ENCODE data around the gene SMIM45.
"Not testable (repeated sequence)": the region's sequence is repeated elsewhere in the genome, so short reads cannot be mapped to it uniquely, and the experiment has no call there.

The SMIM45 gene

DNA sequence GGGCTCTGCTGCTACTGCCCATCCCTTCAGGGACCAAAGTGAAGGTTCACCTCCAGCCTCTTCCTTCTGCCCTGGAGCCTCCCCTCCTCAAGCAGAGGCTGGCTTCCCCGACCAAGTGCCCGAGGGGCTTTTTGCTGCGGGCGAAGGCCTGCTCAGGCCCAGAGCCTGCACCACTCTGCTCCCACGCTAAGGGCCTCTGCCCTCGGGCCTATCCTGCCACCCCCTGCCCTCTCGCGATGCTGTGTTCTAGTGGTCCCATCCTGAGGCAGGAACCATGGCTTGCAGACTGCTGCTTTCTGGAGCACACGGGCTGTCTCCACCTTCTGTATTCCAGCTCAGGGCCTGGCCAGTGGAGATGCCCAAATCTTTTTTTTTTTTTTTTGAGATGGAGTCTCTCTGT, 16.4 kb upstream of the SMIM45 start:
- no peak for DNase-seq

- no peak for DNase-seq
Observed at GRCh38 chr22:41936894-41937169, 15.1 kb upstream of the SMIM45 start.

- DNase-seq, result no peak
Observed at GRCh38 chr22:41939981-41940831, 11.7 kb upstream of the SMIM45 start.

DNA sequence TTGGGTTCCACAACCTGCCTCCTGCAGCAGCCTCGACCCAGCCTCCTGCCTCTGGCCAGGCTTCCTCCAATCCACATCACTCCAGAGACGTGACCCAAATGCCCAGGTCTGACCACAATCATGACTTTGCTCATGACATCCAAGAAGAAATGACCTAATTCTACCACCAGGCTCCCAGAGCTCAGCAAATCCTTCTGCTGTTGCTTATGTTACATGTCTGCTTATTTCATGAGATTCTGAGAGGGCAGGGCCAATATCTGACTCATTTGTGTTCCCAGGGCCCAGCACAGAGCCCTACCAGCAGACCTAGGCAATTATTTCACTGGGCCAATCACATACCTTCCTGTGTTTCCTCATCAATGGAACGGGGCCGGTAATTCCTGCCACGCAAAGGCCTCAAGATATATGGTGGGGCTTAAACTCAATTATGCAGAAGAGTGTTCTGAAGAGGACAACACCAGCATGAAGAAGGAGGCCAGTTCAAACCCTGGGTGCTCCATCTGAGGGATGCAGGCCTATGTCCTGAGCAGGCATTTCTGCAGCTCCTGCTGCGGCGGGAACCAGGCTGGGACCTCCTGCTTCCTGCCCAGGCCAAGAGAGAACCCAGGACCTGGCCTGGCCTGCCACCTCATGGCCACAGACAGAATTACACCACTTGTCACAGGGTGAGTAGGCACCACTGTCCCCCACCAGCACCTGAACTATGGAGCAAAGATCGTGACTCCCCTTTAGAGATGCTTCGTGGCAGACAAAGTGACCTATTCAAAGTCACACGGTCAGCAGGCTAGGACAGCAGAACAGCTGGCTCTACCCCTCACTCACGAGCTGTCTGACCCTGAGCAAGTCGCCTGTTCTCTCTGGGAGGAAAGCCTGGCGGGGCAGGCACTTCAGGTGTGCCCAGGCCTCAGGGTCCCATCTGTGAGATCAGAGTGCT, 10.9 kb upstream of the SMIM45 start:
- DNase-seq, result peak; percentile 21

DNA sequence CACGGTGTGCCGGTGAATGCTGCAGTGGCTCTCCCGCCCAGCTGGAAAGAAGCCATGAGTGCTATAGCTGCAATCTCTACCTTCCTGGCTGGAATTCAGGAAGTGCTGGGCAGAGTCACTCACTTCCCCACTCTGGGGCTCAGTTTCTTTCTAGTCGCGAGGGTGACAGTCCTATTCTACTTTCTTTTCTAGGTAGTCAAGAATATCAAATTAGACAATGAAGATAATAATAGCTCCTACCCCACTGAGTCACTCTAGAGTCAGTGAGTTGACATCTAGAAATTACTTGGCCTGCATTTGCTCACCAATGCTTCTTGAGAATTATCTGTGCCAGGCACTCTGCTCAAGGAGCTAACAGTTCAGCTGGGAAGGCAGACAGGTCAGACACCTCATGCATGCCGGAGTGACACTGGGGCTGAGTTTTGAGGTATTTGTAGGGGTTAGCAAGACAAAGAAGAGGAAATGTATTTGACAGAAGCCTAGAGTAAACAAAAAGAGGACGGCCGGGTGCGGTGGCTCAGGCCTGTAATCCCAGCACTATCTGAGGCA, 8.2 kb upstream of the SMIM45 start:
- no peak for DNase-seq

GRCh38 chr22:41946629-41947423, 5.1 kb upstream of the SMIM45 start, which contains the start of gene CENPM:
CENPM (minus strand) TSS chr22:41947152; CDS start chr22:41947076, 76 bp downstream.
- peak; percentile 95 for DNase-seq

GRCh38 chr22:41947424-41948080, 4.4 kb upstream of the SMIM45 start:
- DNase-seq, result no peak

DNA sequence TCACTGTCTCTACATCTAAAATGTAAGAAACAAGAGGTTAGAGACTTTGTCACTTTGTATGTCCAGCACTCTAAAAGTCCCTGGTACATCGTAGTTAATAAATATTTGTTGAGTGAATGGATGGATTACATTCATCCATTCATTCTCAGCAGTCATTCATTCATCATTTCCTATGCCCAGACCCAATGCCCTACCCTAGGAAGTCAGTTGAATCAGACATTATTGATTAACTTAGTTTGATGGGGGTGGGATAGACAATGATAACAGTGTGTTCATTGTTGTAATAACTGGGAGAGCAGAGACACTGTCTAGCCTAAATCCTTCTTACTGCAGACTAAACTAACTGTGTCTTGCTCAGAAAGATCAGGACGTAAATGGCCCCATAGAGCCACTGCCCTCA, 3.8 kb upstream of the SMIM45 start:
- DNase-seq, result no peak

GRCh38 chr22:41948928-41949296, 3.0 kb upstream of the SMIM45 start:
- not testable (repeated sequence) for DNase-seq

DNA sequence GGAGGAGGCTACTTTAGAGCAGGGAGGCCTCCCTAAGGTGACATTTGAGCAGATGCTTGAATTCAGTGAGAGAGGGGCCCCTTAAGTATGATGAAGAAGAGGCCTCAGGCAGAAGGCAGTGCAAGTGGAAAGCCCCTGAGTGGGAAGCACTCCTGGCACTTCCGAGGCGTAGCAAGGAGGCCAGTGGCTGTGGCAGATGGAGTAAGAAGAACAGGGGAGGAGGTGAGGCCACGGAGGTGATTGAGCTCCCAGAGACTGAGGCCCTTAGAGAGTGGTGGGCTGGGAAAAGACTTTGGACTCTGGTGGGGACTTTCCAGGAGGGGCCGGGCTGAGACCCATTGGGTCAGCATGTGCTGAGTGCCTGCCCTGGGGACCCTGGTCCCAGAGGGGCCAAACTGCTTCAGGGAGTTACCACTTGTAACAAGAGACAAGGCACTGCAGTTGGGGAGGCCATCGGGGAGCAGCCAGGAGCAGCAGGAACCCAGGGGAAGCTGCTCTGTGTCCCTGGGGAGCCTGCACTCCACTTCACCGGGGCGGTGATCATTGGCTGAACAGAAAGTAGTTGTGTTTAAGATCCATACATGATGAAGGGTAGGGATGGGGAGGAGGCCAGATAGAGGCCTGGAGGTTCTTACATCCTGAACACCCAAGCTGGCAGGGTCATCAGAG, 2.5 kb upstream of the SMIM45 start:
- no peak for DNase-seq

DNA sequence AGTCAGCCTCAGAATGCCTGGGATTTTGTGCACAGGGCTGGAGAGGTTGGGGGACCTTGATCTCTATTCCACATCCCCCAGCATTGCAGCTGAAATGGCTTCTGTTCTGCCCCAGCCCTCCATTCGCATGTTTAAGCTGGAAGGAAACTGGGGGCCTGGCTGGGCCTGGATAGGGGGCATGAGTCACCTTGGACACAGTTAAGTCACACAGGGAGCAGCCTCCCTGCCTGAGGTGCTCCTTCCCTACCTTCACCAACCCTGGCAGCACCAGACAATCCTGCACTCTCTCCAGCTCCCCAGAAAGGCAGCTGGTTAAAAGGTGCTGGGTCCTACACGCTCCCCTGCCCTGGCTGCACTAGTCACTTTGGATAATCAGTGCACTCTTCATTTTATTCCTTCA, 763 bp downstream of the SMIM45 start:
- no peak for DNase-seq

DNA sequence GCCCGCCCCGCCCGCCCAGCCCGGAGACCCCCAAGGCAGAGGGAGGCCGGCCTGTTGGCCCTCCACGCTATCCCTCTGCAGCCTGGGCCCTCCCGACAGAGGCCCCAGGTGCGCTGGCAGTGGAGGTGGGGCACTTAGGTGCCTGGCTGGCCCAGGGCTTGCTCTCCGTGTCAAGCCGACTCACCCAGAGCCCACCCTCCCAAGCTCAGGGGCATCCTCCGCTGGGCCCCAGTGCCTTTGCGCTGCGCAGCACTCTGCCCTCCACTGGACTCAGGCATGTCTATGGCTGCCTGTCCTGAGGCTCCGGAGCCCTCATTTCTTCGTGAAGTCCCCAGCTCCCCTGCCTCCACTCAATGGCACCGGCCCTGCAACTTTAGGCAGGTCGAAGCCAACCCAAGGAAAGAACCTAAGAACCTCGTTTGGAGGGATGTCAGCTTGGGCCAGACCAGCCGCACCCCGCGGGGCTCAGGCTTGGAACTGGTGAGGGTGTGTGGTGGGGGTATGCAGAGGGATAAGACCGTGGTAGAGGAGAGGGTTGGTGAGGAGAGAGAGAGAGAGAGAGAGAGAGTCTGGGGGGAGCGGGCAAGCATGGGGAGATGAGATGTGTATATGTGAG, 6.1 kb downstream of the SMIM45 start:
- no peak for DNase-seq

DNA sequence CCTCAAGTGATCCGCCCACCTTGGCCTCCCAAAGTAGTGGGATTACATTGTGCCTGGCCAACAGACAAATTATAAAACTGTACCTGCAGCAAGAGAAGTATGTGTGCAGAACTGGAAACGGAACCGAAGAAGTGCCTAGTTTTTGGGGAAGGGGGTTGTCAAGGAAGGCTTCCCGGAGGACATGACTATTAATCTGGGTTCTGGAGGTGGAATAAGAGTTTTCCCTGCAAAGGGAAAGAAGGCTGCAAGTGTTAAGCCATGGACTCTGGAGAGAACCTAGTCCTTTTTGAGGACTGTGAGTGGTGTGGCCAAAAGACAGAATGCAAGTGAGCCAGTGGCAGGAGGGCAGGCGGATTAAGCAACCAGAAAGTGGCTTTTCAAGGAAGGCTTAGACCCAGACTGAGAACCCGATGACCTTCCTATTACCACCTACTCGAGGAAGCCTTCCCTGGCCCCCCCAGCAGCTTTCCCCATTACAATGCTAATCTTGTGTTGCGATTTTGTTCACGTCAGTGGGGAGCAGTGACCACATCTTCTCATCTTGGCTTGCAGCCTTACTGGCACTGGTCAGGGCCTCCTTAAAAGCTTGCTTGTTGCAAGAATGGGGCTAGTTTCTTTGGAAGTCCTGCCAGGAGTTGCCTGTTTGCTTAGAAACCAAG, 11.6 kb downstream of the SMIM45 start:
- no peak for DNase-seq

DNA sequence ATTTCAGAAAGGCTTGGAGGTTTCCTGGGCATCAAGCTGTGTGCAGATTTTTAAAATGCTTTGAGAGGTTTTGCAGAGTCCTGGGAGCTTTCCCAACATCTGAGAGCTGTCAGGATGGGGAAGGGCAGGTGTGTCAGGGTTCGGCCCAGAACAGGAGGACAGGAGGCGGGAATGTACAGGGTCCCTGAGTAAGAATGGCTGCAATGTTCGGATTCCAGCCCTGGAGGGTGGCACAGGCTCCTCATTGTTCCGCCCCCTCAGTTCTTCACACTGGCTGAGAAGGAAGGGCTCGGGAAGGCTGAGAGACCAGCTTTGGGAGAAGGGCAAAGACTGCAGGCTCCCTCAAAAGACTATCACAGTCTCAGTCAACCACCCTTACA, 12.2 kb downstream of the SMIM45 start:
- no peak for DNase-seq

- no peak for DNase-seq
Observed at GRCh38 chr22:41966225-41966606, 14.3 kb downstream of the SMIM45 start.

DNA sequence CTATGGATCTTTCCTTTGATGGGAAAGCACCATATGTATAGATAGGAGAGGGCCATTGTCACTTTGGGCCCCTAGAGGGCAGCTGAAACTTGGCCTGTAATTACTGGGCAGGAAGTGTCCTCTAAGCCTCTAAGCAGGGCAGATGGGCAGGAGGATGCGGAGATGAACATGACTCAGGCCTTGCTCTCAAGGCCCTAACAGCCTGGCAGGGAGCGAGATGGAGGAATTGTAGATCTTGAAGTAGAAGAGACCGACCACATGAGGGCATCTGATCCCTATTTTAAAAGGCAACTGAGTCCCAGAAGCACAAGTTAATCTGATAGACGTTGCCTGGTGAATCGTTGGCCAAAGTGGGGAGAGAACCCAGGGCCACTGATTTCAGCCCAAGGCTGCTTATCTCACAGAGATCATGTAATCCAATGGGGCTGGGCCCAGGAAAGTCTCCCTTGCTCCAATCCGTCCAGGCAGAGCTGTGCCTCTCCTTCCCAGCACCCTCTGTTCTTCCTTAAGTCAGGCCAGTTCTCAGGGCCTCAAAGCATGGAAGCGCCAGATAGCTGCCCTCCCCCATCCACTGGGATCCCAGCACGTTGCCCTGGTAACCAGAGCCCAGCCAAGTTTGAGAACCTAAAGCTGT, 14.8 kb downstream of the SMIM45 start:
- peak; percentile 74 for DNase-seq

DNA sequence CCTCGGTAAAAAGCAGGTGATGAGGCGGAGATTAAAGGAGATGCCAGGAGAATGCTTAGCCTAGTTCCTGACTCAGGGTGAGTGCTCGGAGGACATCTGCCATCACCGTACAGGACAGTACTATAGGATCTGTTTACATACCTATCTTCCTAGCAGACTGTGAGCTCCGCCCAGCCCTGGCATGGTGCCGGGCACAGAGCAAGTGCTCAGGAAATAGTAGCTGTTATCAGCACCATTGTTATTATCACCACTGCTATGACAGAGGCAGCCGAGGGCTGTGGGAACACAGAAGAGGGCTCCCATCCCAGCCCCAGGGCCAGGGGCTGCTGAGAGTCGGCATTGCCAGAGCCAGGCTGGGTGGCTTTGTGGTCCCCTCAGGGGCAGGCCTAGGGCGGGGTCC, 16.7 kb downstream of the SMIM45 start:
- DNase-seq, result peak; percentile 71

GRCh38 chr22:41969110-41969646, 17.2 kb downstream of the SMIM45 start, which contains the start of gene SEPTIN3:
SEPTIN3 (plus strand) TSS chr22:41969443; CDS start chr22:41971493, 2,050 bp downstream.
- DNase-seq, result no peak

DNA sequence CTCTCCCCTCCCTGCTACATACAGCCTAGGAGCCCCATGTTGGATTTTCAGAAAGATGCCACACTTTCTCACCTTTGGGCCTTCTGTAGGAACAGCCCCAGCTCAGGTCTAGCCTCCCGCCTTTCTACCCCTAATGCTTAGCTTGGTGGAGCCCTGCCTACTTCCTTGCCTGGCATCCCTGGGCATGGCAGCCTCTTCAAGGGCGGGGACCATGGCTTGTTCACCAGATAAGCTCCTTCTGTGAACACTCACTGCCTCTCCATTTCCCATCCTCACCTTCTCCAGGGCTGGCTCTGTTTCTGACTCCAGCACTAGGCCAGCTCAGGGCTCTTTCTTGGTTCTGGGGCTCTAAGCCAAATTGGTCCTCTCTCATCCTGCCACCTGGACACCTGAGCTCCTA, 18.7 kb downstream of the SMIM45 start:
- DNase-seq, result no peak

DNA sequence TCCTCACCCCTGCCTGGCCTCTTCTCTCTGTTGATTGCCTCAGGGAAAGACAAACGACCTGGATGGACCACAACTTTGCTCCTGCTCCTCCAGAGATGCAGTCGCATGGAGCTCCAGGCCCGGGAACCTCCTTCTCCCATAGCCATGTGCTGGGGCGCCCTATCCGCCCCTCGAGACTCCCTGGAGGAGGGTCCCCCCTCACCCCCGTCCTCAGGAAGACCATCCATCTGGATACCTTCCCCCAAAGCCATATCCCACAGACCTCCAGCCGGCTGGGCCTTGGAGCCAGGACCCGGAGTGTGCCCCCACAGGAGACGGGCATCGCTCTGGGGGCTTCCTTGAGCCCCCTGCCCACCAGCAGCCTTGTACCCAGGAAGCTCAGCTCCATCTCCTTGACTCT, 19.5 kb downstream of the SMIM45 start:
- DNase-seq, result no peak

Data from SHP77 treated with DMSO at 0.1 percent for 48 hours (cell line).